CD4-positive, alpha-beta T cell treated with Interleukin-15 for 1 hour (primary cell): ENCODE results near the gene FOXJ1.

Source experiments
- DNase-seq: peaks from one replicate; pipeline ENCODE4 v3.0.0-alpha.2; 2020

The FOXJ1 gene

GRCh38 chr17:76090517-76091129 is 50.4 kb downstream of the FOXJ1 start:
- no peak for DNase-seq

GRCh38 chr17:76089680-76090516 is 51.1 kb downstream of the FOXJ1 start:
- DNase-seq = no peak

- DNase-seq = no peak
Measured at GRCh38 chr17:76088868-76089576, 52.0 kb downstream of the FOXJ1 start.

- no peak for DNase-seq
Measured at GRCh38 chr17:76088041-76088867, 52.8 kb downstream of the FOXJ1 start.

GRCh38 chr17:76087531-76087930 is 53.5 kb downstream of the FOXJ1 start:
- no peak for DNase-seq

GRCh38 chr17:76086384-76086783 is 54.7 kb downstream of the FOXJ1 start:
- no peak for DNase-seq
